Measurements from ENCODE around the gene JAG2.
A peak's percentile ranks its signal among the peaks of the same experiment; 100 is the strongest.

The JAG2 gene

GRCh38 chr14:105173901-105174894, 5.6 kb upstream of the JAG2 start:
- H3K9me3 ChIP-seq (ENCODE audit: control insufficient read depth in 1 of 2, low read length in 2 of 2), result no peaks in the 10 kb centered on the region
- peaks cover 5 to 15% of the 10 kb centered on the region in 2 donors for H3K4me1 ChIP-seq (ENCODE audit: control insufficient read depth in 1 of 2, insufficient read depth in 2 of 2, low read length in 2 of 2)
- H3K36me3 ChIP-seq (ENCODE audit: control insufficient read depth in 1 of 2, insufficient read depth in 2 of 2, low read length in 2 of 2), result no peaks in the 10 kb centered on the region
- no peak overlapping the region for H3K4me3 ChIP-seq (ENCODE audit: low read depth in 1 of 2, low read length in 2 of 2)
- no peak overlapping the region for H3K9ac ChIP-seq (ENCODE audit: low read depth in 1 of 2, low read length in 2 of 2)
- H3K27ac ChIP-seq (ENCODE audit: low read depth, low read length), result no peak overlapping the region
- H3K27me3 ChIP-seq (ENCODE audit: control insufficient read depth in 1 of 2, insufficient read depth in 2 of 2, low read length in 2 of 2), result peaks cover 0 to 22% of the 10 kb centered on the region in 2 donors

GRCh38 chr14:105173145-105173544, 4.6 kb upstream of the JAG2 start:
- Histone ChIP-seq H3K36me3 (ENCODE audit: control insufficient read depth in 1 of 2, insufficient read depth in 2 of 2, low read length in 2 of 2) (no peaks in the 10 kb centered on the region), H3K27ac (ENCODE audit: low read depth, low read length) (no peak overlapping the region), H3K4me1 (ENCODE audit: control insufficient read depth in 1 of 2, insufficient read depth in 2 of 2, low read length in 2 of 2) (peaks cover 5 to 18% of the 10 kb centered on the region in 2 donors), H3K27me3 (ENCODE audit: control insufficient read depth in 1 of 2, insufficient read depth in 2 of 2, low read length in 2 of 2) (peaks cover 0 to 26% of the 10 kb centered on the region in 2 donors), H3K9me3 (ENCODE audit: control insufficient read depth in 1 of 2, low read length in 2 of 2) (no peaks in the 10 kb centered on the region), H3K4me3 (ENCODE audit: low read depth in 1 of 2, low read length in 2 of 2) (no peak overlapping the region), H3K9ac (ENCODE audit: low read depth in 1 of 2, low read length in 2 of 2) (no peak overlapping the region)

- Histone ChIP-seq H3K9ac (ENCODE audit: low read depth in 1 of 2, low read length in 2 of 2) (no peak overlapping the region), H3K27me3 (ENCODE audit: control insufficient read depth in 1 of 2, insufficient read depth in 2 of 2, low read length in 2 of 2) (peaks cover 0 to 26% of the 10 kb centered on the region in 2 donors), H3K27ac (ENCODE audit: low read depth, low read length) (no peak overlapping the region), H3K4me1 (ENCODE audit: control insufficient read depth in 1 of 2, insufficient read depth in 2 of 2, low read length in 2 of 2) (peaks cover 5 to 18% of the 10 kb centered on the region in 2 donors), H3K4me3 (ENCODE audit: low read depth in 1 of 2, low read length in 2 of 2) (no peak overlapping the region), H3K9me3 (ENCODE audit: control insufficient read depth in 1 of 2, low read length in 2 of 2) (no peaks in the 10 kb centered on the region), H3K36me3 (ENCODE audit: control insufficient read depth in 1 of 2, insufficient read depth in 2 of 2, low read length in 2 of 2) (no peaks in the 10 kb centered on the region)
These were observed 3.9 kb upstream of the JAG2 start for GRCh38 chr14:105172476-105172875.

GRCh38 chr14:105171004-105171673, 2.6 kb upstream of the JAG2 start:
- no peak overlapping the region for H3K27ac ChIP-seq (ENCODE audit: low read depth, low read length)
- H3K4me1 ChIP-seq (ENCODE audit: control insufficient read depth in 1 of 2, insufficient read depth in 2 of 2, low read length in 2 of 2), result peaks cover 5 to 16% of the 10 kb centered on the region in 2 donors
- no peak overlapping the region for H3K4me3 ChIP-seq (ENCODE audit: low read depth in 1 of 2, low read length in 2 of 2)

GRCh38 chr14:105169776-105170655, 1.4 kb upstream of the JAG2 start:
- H3K9me3 ChIP-seq (ENCODE audit: control insufficient read depth in 1 of 2, low read length in 2 of 2), result no peaks in the 10 kb centered on the region
- H3K27ac ChIP-seq (ENCODE audit: low read depth, low read length), result no peak overlapping the region
- H3K9ac ChIP-seq (ENCODE audit: low read depth in 1 of 2, low read length in 2 of 2), result no peak overlapping the region
- H3K36me3 ChIP-seq (ENCODE audit: control insufficient read depth in 1 of 2, insufficient read depth in 2 of 2, low read length in 2 of 2), result no peaks in the 10 kb centered on the region
- H3K4me1 ChIP-seq (ENCODE audit: control insufficient read depth in 1 of 2, insufficient read depth in 2 of 2, low read length in 2 of 2), result peaks cover 0 to 14% of the 10 kb centered on the region in 2 donors
- peaks cover 4 to 34% of the 10 kb centered on the region in 2 donors for H3K27me3 ChIP-seq (ENCODE audit: control insufficient read depth in 1 of 2, insufficient read depth in 2 of 2, low read length in 2 of 2)
- no peak overlapping the region for H3K4me3 ChIP-seq (ENCODE audit: low read depth in 1 of 2, low read length in 2 of 2)

More at GRCh38 chr14:105171004-105171673, 2.6 kb upstream of the JAG2 start:
- Histone ChIP-seq H3K9me3 (ENCODE audit: control insufficient read depth in 1 of 2, low read length in 2 of 2) (no peaks in the 10 kb centered on the region), H3K27me3 (ENCODE audit: control insufficient read depth in 1 of 2, insufficient read depth in 2 of 2, low read length in 2 of 2) (peaks cover 4 to 34% of the 10 kb centered on the region in 2 donors), H3K9ac (ENCODE audit: low read depth in 1 of 2, low read length in 2 of 2) (no peak overlapping the region), H3K36me3 (ENCODE audit: control insufficient read depth in 1 of 2, insufficient read depth in 2 of 2, low read length in 2 of 2) (no peaks in the 10 kb centered on the region)

GRCh38 chr14:105168979-105169507, 467 bp upstream of the JAG2 start:
- Histone ChIP-seq H3K27ac (ENCODE audit: low read depth, low read length) (no peak overlapping the region), H3K36me3 (ENCODE audit: control insufficient read depth in 1 of 2, insufficient read depth in 2 of 2, low read length in 2 of 2) (no peaks in the 10 kb centered on the region), H3K9me3 (ENCODE audit: control insufficient read depth in 1 of 2, low read length in 2 of 2) (no peaks in the 10 kb centered on the region), H3K4me3 (ENCODE audit: low read depth in 1 of 2, low read length in 2 of 2) (peak overlapping the region in 1 of 2 donors; percentile 21), H3K27me3 (ENCODE audit: control insufficient read depth in 1 of 2, insufficient read depth in 2 of 2, low read length in 2 of 2) (peaks cover 4 to 34% of the 10 kb centered on the region in 2 donors), H3K4me1 (ENCODE audit: control insufficient read depth in 1 of 2, insufficient read depth in 2 of 2, low read length in 2 of 2) (peaks cover 0 to 12% of the 10 kb centered on the region in 2 donors), H3K9ac (ENCODE audit: low read depth in 1 of 2, low read length in 2 of 2) (no peak overlapping the region)

GRCh38 chr14:105168093-105168420, 519 bp downstream of the JAG2 start:
- no peak overlapping the region for H3K9ac ChIP-seq (ENCODE audit: low read depth in 1 of 2, low read length in 2 of 2)
- H3K9me3 ChIP-seq (ENCODE audit: control insufficient read depth in 1 of 2, low read length in 2 of 2), result no peaks in the 10 kb centered on the region
- no peaks in the 10 kb centered on the region for H3K36me3 ChIP-seq (ENCODE audit: control insufficient read depth in 1 of 2, insufficient read depth in 2 of 2, low read length in 2 of 2)
- H3K4me3 ChIP-seq (ENCODE audit: low read depth in 1 of 2, low read length in 2 of 2), result peak overlapping the region in 1 of 2 donors; percentile 61
- peaks cover 0 to 12% of the 10 kb centered on the region in 2 donors for H3K4me1 ChIP-seq (ENCODE audit: control insufficient read depth in 1 of 2, insufficient read depth in 2 of 2, low read length in 2 of 2)
- H3K27me3 ChIP-seq (ENCODE audit: control insufficient read depth in 1 of 2, insufficient read depth in 2 of 2, low read length in 2 of 2), result peaks cover 4 to 34% of the 10 kb centered on the region in 2 donors
- H3K27ac ChIP-seq (ENCODE audit: low read depth, low read length), result no peak overlapping the region

GRCh38 chr14:105167303-105168092, 1.1 kb downstream of the JAG2 start:
- no peak overlapping the region for H3K9ac ChIP-seq (ENCODE audit: low read depth in 1 of 2, low read length in 2 of 2)
- peaks cover 0 to 12% of the 10 kb centered on the region in 2 donors for H3K4me1 ChIP-seq (ENCODE audit: control insufficient read depth in 1 of 2, insufficient read depth in 2 of 2, low read length in 2 of 2)
- peaks cover 4 to 34% of the 10 kb centered on the region in 2 donors for H3K27me3 ChIP-seq (ENCODE audit: control insufficient read depth in 1 of 2, insufficient read depth in 2 of 2, low read length in 2 of 2)
- H3K27ac ChIP-seq (ENCODE audit: low read depth, low read length), result no peak overlapping the region
- H3K9me3 ChIP-seq (ENCODE audit: control insufficient read depth in 1 of 2, low read length in 2 of 2), result no peaks in the 10 kb centered on the region
- H3K4me3 ChIP-seq (ENCODE audit: low read depth in 1 of 2, low read length in 2 of 2), result peak overlapping the region in 1 of 2 donors; percentile 61
- H3K36me3 ChIP-seq (ENCODE audit: control insufficient read depth in 1 of 2, insufficient read depth in 2 of 2, low read length in 2 of 2), result no peaks in the 10 kb centered on the region

Measured in duodenal mucosa (tissue), 2 donors.